ENCODE results near the gene VPS37B.
A peak's percentile ranks its signal among the peaks of the same experiment; 100 is the strongest.

Gene VPS37B

DNA sequence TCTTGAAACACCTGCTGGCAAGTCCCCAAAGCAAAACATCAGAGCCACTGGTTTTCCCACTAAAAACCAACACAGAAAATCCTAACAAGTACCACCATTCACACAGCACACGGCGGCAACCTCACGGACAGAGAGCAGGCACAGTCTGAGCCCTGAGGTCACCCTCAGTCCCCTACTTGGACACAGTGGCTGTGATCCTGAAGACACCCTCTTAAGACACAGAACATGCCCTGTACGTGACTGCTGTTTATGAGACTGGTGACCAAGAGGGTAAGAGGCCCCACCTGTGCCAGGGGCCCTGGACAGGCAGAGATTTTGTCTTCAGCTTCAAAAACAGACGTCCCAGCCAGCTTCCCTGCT lies 31.1 kb downstream of the VPS37B start:
- no peak for DNase-seq

DNA sequence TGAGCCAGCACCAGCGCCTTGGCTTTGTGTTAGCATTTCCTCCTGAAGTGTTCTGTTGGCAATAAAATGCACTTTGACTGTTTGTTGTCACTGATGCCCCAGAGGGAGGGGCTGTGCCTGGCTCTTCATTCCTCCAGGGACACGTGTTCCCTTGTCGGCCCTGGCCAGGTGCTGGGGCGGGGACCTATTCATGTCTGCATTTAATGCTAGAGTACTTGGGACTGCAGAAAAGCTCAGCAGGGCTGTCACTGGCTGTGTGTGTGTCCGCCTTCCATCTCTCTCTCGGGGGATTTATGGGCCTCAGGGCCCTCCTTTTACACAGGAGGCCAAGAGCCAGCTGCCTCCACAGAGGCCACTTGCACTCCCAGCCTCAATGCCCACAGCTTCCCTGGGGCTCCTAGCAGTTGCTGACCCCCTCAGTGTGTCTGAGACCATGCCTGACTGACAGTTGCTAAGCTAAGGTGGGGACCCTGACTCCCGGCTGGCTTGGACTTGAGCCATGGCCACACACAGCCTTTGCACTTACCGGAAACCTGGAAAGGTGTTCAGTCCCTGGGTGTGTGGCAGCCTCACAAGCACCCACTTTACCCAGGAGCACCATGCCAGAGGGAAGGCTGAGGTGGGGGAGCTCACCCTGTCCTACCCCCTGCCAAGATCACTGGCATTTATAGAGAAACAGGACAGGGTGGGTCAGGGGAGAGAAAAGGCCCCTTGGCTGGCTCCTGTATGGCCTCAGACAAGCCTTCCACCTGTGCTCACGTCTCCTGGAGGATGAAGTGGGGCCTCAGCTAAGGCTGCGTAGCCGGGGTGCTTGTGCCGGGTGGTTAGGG lies 32.8 kb downstream of the VPS37B start:
- DNase-seq, result peak; percentile 86

DNA sequence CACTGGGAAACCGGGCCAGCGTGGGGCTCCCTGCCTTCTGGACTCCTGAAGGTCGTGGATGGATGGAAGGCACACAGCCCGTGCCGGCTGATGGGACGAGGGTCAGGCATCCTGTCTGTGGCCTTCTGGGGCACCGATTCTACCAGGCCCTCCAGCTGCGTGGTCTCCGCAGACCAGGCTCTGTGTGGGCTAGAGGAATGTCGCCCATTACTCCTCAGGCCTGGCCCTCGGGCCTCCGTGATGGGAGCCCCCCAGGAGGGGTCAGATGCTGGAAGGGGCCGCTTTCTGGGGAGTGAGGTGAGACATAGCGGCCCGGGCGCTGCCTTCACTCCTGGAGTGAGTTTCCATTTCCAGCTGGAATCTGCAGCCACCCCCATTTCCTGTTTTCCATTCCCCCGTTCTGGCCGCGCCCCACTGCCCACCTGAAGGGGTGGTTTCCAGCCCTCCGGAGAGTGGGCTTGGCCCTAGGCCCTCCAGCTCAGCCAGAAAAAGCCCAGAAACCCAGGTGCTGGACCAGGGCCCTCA lies 33.8 kb downstream of the VPS37B start:
- no peak for DNase-seq

DNA sequence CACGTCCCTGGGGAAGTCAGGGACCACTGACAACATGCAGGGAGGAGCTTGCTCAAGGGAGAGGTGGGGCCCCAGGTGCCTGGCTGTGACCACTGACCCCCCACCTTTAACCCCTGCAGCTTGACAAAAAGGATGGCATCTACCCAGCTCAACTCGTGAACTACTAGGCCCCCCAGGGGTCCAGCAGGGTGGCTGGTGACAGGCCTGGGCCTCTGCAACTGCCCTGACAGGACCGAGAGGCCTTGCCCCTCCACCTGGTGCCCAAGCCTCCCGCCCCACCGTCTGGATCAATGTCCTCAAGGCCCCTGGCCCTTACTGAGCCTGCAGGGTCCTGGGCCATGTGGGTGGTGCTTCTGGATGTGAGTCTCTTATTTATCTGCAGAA lies 34.3 kb downstream of the VPS37B start:
- DNase-seq, result no peak

DNA sequence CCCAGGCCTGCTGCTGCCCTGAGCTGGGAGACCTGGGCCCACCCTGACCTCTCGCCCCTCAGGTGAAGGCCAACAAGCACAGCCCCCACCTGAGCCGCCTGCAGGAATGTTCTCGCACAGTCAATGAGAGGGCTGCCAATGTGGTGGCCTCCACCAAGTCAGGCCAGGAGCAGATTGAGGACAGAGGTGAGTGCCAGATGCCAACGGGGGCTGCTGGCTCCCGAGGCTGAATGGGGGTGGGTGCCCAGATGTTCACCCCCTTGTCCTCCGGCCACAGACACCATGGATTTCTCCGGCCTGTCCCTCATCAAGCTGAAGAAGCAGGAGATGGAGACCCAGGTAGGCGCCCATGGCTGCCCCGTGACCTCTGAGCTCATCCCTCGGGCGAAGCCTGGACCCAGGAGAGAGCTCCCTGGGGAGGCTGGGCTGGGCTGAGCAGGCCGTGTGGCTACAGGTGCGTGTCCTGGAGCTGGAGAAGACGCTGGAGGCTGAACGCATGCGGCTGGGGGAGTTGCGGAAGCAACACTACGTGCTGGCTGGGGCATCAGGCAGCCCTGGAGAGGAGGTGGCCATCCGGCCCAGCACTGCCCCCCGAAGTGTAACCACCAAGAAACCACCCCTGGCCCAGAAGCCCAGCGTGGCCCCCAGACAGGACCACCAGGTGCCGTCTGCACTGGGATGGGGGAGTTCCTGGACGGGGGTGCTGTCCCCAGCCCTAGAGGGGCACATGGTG lies 34.9 kb downstream of the VPS37B start:
- DNase-seq, result no peak

DNA sequence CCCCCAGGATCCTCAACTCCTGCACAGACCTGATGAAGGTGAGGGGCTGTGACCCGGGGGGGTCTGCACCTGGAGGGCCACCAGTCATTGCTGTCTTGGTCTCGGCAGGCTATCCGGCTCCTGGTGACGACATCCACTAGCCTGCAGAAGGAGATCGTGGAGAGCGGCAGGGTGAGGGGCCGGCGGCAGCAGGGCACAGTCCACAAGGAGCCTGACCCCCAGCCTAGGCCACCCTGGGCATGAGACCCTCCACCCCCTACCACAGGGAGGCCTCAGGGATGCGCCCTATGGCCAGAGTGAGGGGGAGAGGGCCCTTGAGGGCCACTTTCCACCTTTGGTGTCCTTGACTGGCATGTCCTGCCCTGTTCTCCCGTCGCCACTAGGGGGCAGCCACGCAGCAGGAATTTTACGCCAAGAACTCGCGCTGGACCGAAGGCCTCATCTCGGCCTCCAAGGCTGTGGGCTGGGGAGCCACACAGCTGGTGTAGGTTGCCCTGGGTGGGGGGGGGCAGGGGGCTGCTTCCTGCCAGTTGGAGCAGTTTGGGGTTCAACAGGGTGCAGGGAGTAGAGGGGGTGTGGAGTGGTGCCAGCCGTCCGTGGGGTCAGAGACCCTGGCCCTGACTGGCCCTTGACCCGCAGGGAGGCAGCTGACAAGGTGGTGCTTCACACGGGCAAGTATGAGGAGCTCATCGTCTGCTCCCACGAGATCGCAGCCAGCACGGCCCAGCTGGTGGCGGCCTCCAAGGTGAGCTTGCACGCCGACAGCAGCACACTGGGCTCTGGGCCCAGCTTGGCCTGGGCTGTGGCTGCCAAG lies 35.7 kb downstream of the VPS37B start:
- peak; percentile 47 for DNase-seq

DNA sequence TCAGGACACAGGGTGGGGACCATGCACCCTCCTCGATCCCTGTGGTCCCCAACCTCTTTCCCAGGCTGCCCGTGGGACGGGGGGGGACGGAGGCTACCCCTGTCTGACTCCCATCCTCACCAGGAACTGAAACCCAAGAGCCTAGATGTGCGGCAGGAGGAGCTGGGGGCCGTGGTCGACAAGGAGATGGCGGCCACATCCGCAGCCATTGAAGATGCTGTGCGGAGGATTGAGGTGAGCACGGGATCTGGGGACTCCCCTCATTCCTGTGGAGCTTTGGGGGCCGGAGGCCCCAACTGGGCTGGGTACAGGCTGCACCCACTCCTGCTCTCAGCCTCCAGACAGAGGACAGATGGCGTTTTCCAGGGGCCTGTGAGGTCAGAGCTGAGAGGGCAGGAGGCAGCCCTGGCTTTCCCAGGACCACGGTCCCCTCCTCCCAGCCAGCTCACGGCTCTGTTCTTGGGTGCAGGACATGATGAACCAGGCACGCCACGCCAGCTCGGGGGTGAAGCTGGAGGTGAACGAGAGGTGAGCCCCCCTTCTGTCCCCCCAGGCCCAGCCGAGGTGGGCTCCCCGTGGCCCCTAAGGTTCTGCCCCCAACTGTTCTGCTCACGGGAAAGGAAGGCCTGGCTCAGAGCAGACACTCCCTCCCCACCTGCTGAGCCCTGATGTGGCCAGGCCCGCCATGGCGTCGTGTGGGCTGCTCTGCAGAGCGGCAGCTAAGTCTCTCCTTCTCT lies 36.5 kb downstream of the VPS37B start:
- no peak for DNase-seq

DNA sequence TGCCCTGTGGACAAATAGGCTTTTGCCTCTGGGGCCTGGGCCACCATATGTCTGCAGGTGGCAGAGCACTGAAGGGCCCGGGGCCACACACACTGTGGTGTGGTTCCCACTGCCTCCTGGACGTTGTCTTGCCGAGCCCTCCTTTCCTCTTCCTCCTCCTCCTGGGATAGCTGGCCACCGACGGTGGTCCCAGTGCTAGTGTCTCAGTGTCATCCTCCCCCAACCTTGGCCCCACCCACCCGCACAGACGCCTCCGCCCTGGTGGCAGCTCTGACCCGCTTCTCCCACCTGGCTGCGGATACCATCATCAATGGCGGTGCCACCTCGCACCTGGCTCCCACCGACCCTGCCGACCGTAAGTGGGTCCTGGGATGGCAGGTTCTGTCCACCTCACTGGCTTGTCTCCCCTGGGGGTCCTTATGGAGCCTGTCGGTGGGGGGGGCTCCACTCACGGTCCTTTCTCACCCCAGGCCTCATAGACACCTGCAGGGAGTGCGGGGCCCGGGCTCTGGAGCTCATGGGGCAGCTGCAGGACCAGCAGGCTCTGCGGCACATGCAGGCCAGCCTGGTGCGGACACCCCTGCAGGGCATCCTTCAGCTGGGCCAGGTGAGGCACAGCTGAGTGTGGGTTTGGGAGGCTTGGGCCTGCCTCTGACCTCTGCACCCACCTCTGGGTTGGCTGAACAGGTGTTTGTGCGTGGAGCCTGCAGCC lies 37.2 kb downstream of the VPS37B start:
- no peak for DNase-seq

DNA sequence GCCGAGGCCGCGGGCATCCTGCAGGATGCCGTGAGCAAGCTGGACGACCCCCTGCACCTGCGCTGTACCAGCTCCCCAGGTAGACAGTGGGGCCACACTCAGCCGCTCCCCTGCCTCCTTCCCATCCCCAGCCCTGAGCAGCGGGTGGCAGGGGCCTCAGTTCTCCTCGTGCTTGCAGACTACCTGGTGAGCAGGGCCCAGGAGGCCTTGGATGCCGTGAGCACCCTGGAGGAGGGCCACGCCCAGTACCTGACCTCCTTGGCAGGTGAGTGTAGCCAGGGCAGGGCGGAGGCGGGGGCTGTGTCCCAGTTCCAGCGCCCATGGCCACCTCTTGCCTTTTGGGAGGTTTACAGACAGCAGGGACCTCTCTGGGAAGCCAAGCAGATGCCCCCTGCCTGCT lies 37.8 kb downstream of the VPS37B start:
- DNase-seq, result no peak

DNA sequence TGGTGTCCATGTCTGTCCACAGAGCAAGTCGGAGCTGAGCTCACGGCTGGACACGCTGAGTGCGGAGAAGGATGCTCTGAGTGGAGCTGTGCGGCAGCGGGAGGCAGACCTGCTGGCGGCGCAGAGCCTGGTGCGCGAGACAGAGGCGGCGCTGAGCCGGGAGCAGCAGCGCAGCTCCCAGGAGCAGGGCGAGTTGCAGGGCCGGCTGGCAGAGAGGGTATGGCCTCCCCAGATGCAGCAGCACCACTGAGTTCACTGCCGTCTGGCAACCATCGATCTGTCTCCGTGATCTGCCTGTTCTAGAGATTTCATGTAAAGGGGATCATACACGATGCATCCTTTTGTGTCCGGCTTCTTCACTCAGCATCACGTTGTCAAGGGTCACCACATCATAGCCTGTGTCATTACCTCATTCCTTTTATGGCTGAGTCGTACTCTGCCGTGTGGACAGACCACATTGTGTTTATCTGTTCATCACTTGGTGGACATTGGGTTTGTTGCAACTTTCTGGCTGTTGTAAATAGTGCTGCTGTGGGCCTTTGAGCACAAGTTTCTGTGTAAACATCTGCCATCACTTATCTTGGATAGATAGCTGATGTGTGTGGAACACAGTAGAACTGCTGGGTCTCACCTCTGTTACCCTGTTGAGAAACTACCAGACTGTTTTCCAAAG lies 38.8 kb downstream of the VPS37B start:
- no peak for DNase-seq

DNA sequence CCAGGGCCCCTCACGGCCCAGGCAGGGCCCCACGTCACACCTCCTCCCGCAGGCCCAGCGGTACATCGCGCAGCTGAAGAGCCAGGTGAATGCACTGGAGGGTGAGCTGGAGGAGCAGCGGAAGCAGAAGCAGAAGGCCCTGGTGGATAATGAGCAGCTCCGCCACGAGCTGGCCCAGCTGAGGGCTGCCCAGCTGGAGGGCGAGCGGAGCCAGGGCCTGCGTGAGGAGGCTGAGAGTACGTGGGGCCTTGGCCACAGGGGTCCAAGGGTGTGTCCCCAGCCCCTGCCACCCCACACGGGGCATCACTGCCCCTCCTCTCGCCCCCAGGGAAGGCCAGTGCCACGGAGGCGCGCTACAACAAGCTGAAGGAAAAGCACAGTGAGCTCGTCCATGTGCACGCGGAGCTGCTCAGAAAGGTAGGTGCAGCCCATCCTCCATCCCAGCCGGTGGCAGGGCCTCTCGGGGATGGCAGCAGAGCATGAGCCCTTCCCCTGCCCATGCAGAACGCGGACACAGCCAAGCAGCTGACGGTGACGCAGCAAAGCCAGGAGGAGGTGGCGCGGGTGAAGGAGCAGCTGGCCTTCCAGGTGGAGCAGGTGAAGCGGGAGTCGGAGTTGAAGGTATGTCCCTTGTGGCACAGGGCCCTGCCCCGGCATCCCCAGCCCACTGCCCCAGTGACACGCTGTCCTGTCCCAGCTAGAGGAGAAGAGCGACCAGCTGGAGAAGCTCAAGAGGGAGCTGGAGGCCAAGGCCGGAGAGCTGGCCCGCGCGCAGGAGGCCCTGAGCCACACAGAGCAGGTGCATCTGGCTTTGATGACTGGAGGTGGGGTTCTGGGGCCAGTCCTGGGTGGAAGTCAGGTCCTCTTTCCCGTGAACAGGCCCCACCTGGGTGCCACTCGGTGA lies 39.7 kb downstream of the VPS37B start:
- peak; percentile 85 for DNase-seq

DNA sequence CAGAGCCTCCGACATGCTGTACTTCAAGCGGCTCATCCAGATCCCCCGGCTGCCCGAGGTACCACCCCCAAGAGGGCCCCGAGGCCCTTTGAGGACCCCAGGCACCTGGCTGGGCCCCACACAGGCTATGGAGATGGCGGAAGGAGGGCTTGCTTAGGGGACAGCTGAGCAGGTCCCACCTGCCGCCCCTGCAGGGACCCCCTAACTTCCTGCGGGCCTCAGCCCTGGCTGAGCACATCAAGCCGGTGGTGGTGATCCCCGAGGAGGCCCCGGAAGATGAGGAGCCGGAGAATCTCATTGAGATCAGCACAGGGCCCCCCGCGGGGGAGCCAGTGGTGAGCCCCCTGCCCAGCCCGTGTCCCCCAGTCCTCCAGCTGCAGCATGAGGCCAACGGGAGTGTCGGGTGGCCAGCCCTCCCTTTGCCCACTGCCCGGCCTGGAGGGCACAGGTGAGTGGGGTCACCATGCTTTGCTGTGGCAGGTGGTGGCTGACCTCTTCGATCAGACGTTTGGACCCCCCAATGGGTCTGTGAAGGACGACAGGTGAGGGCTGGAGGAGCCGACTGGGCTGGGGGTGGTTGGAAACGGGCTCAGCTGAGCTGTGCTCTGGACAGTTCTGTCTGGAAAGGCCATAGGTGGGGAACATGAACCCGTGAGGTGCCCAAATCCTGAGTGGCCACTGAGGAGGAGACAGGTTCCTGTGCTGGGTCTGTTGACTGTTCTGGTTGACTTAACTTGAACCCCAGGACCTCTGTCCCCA lies 40.7 kb downstream of the VPS37B start:
- DNase-seq, result no peak

DNA sequence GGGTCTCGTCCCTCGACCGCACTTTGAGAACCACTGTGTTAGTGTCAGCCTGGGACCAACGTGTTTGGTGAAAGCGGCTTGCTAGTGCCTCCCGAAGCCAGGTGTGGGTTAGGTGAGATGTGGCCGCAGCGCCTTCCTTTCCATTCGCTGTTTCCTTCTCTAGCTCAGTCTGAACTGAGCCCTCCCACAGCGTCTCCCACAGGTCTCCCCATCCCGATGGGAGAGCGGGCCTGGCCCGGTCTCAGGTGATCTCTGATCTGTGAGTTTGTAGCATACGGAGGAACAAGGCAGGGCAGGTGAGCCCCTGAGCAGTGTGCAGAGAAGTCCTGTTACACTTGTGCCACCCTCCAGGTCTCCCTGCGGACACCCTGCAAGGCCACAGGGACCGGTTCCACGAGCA lies 41.4 kb downstream of the VPS37B start:
- no peak for DNase-seq

DNA sequence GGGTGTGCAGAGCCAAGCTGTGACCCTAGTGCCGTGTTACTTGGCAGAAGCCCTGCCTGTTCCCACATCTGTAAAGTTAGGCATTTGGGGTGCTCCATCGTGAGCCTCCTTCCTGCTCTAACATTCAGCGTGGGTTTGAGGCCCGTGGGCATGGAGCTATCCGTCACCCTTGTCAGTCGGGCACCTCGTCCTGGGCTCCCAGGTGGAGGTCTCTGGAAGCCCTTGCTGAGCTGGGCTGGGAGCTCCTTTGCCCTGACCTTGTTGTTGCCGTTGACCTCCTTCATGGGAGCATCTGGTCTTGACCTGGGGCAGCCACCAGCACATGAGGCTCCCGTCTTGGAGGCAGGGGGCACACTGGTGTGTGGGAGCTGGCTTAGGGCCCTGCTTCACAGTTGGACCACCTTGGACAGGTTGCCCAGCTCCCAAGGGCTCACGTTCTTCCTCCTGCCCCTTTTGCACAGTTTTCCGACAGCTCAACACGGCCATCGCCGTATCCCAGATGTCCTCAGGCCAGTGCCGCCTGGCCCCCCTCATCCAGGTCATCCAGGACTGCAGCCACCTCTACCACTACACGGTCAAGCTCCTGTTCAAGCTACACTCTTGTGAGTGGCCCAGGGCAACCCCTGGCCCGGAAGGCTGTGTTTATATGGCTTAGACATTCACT lies 42.2 kb downstream of the VPS37B start:
- DNase-seq, result no peak

DNA sequence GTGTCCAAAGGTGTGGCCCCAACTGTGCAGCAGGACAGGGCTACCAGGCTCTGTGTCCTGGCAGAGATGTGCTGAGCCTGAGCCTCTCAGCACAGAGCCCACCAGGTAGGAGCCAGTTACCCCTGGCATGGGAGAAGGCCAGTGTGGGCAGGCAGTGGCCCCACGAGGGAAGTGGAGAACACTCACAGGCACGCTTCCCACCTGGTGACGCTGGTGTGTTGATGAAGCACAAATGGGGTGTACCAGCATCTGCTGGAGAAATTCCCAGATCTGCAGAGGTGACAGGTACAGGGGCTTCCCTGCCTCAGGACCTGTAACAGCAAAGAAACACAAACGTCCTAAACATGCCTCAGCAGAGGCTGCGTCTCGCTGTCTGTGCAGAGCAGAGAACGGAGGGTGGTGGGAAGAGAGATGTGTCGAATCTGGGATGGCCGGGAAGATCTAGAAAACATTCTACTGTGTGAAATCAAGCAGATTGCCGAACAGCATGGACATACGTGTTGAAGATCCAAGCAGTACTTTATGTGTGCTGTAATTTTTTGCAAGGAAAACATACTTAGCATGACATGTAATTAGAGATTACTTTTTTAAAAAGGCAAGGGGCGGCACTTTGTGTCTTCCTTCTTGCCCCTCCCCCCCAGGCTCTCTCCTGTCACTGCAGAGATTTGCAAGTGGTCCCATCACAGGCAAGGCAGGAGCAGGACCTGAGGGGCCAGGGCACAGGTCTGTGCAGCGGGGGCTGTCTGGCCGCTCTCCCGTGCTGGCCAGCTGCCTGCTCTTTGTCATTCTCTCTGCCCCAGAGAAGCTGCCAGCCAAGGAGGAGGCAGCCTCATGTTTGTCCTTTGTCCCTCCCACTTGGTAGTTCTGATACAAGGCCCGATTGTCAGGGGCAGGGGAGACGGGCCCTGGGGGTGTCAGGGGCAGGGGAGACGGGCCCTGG lies 43.3 kb downstream of the VPS37B start:
- no peak for DNase-seq

DNA sequence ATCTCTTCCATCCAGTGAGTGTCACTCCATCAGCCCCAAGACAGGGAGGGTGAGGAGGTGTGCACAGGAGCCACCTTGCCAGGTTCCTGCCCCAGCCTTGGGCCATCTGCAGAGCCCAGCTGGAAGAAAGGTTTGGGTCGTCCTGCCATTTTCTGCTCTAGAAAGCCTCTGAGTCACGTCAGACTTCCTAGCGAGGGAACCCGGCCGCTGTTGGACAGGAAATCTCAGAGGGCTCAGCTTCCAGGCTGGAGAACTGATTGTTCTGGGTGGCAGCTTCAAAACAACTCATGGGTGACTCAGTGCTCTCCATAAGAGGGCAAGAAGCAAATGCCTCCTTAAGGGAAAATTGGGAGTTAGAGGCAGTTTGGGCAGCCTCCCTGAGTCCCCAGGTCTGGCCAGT lies 44.1 kb downstream of the VPS37B start:
- no peak for DNase-seq

DNA sequence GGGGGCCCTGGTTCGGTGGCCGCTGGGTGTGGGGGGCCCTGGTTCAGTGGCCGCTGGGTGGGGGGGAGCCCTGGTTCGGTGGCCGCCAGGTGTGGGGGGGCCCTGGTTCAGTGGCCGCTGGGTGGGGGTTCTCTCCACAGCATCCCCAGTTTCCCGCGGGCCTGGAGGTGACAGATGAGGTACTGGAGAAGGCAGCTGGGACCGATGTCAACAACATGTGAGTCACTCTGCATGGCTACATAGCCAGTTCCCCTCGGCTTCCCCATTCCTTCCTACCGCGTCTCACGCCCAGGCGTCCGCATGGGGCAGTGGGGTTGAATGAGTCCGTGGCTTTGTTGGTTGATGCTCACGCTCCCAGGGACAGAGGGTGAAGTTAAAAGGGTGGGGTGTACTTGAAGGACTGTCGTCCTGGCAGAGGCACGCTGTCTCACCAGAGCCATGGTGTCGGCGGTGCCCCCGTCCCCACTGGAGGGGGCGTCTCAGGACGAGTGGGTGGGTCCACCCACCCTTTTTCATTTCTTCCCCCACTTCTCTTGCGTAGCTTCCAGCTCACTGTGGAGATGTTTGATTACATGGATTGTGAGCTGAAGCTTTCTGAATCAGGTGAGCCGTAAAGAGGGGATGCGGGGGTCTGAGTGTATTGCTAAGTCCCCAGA lies 45.1 kb downstream of the VPS37B start:
- DNase-seq, result no peak

Data from NCI-H2171 treated with DMSO at 0.1 percent for 48 hours (cell line).